Fibroblast of mammary gland (primary cell): ENCODE data around the gene SEZ6.

ENCODE experiments used
- DNase-seq: peaks from one replicate; pipeline ENCODE4 v3.0.0-alpha.2; 2010; ENCODE audit warnings: low read depth
- H3K4me3 ChIP-seq: 2 replicates; pipeline ENCODE4 v1.5.1; 2011; ENCODE audit warnings: low read depth, mild to moderate bottlenecking, low read length, moderate library complexity; ENCODE audit not compliant: control insufficient read depth
- CTCF ChIP-seq: conservative IDR thresholded peaks from 2 replicates; pipeline ENCODE4 v1.5.1; 2011; ENCODE audit warnings: low read depth, low read length, inconsistent platforms; ENCODE audit not compliant: control insufficient read depth, insufficient read depth

SEZ6 gene

GRCh38 chr17:29005936-29006511 lies at the start of gene SEZ6:
SEZ6 (minus strand) TSS chr17:29006033; CDS start chr17:29005869, 164 bp downstream.
- DNase-seq = peak; percentile 29
- H3K4me3 ChIP-seq = no peak within 1 kb of the TSS
- no peak for TF ChIP-seq CTCF

GRCh38 chr17:29054835-29055234 lies 49.0 kb upstream of the SEZ6 start:
- H3K4me3 ChIP-seq = no peak overlapping the region
- no peak for DNase-seq
- no peak for TF ChIP-seq CTCF

GRCh38 chr17:29051731-29052130 lies 45.9 kb upstream of the SEZ6 start:
- DNase-seq = no peak
- no peak overlapping the region for H3K4me3 ChIP-seq
- TF ChIP-seq CTCF = no peak

GRCh38 chr17:29051194-29051593 lies 45.4 kb upstream of the SEZ6 start:
- H3K4me3 ChIP-seq = no peak overlapping the region
- TF ChIP-seq CTCF = no peak
- DNase-seq = no peak

GRCh38 chr17:29050176-29050575 lies 44.3 kb upstream of the SEZ6 start:
- TF ChIP-seq CTCF = no peak
- no peak for DNase-seq
- H3K4me3 ChIP-seq = no peak overlapping the region

- no peak for DNase-seq
- TF ChIP-seq CTCF = no peak
- no peak overlapping the region for H3K4me3 ChIP-seq
Measured at GRCh38 chr17:29049541-29050145, 43.8 kb upstream of the SEZ6 start.
